ENCODE measurements around the gene CDH24. TPM values are rescaled to one million over a fixed set of nuclear protein-coding genes. Genes with fewer than 3 reads are reported as not detected.

The CDH24 gene
- total and polyA plus RNA-seq, 2 of the 13 experiments (the other 11 are each of a cell fraction or from before 2014, with no cell fraction given) = 0.69 to 0.99 TPM

DNA sequence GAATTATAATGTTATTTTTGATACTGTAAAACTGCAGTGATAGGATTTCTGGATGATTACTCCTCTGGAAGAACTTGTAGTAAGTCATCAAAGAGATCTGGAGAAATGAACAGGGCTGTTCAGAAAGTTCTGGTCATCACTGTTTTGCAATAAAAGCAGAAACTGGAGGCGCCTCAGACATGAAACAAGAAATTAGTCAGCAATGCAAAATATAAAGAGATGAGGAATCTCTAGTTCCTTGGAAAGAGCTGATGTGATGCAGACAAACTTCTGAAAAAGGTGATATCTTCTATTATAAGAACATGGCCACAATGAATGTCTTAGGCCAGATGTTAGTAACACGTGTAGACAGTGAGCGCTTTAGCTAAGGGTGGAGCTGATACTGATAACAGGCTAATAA lies 28.1 kb upstream of the CDH24 start:
- no peak overlapping the region for H3K27ac ChIP-seq (ENCODE audit: extremely low read length, insufficient read depth, low read length)
- H3K9ac ChIP-seq (ENCODE audit: insufficient read depth, low read depth, low read length) = no peak overlapping the region
- WGBS (ENCODE audit: low lambda C conversion rate) = 95% methylated on average over 3 of the region's 3 CpGs
- in situ Hi-C loops (cut with HindIII; ENCODE audit: extremely low pct_ligation_motif_present, low pct_unique_long_range_greater_than_20kb) (no loop called here), intact Hi-C loops (cut with micrococcal nuclease; ENCODE audit: unreplicated experiment) (no loop called here)
- ATAC-seq = no peak
- no peak for DNase-seq (ENCODE audit: low spot score)
- H3K4me3 ChIP-seq (replicated peaks in 1 of 3; ENCODE audit: insufficient read depth in 1 of 3, low read depth in 2 of 3, low read length in 3 of 3) = no peak overlapping the region
- H3K79me2 ChIP-seq (ENCODE audit: insufficient read depth, low read length) = peaks cover 10% of the 10 kb centered on the region
- no peaks in the 10 kb centered on the region for H3K9me3 ChIP-seq (ENCODE audit: low read length)
- H3K4me2 ChIP-seq (ENCODE audit: low read depth, low read length) = no peak overlapping the region
- no peaks in the 10 kb centered on the region for H3K27me3 ChIP-seq (ENCODE audit: control insufficient read depth in 1 of 2, insufficient read depth in 2 of 2, low read length in 2 of 2)
- peaks cover 5% of the 10 kb centered on the region; the same call in 1 of the 2 replicates for H4K20me1 ChIP-seq (ENCODE audit: insufficient read depth, low read length)
- H3K4me1 ChIP-seq (ENCODE audit: insufficient read depth, low read length) = no peaks in the 10 kb centered on the region
- TF ChIP-seq SRSF9 (IDR thresholded peaks at IDR 0.05; ENCODE audit: borderline replicate concordance, insufficient read depth, low read depth, low read length, poor library complexity, severe bottlenecking) (no peak), ZNF839 (CRISPR knock-in tag; IDR thresholded peaks at IDR 0.05; ENCODE audit: borderline replicate concordance) (no peak), PRMT3 (CRISPR knock-in tag; IDR thresholded peaks at IDR 0.05; ENCODE audit: borderline replicate concordance, low read depth) (no peak), ZNF564 (CRISPR knock-in tag; IDR thresholded peaks at IDR 0.05) (no peak), ZNF230 (CRISPR knock-in tag; IDR thresholded peaks at IDR 0.05) (no peak), ZEB1 (IDR thresholded peaks at IDR 0.05; ENCODE audit: insufficient replicate concordance, low read depth) (no peak), LCORL (IDR thresholded peaks at IDR 0.05) (no peak), LCORL (CRISPR knock-in tag; IDR thresholded peaks at IDR 0.05) (no peak), ZBTB38 (CRISPR knock-in tag; IDR thresholded peaks at IDR 0.05) (no peak), ZNF30 (CRISPR knock-in tag; IDR thresholded peaks at IDR 0.05) (no peak), KLF13 (CRISPR knock-in tag; IDR thresholded peaks at IDR 0.05) (no peak), ZNF772 (CRISPR knock-in tag; IDR thresholded peaks at IDR 0.05) (no peak), ZC3H13 (CRISPR knock-in tag; IDR thresholded peaks at IDR 0.05) (no peak), ARNTL (CRISPR knock-in tag; IDR thresholded peaks at IDR 0.05) (no peak), DNMT3B (CRISPR knock-in tag; conservative IDR thresholded peaks at IDR 0.05) (no peak), YEATS4 (CRISPR knock-in tag; IDR thresholded peaks at IDR 0.05; ENCODE audit: borderline replicate concordance) (no peak), BORCS8-MEF2B (CRISPR knock-in tag; IDR thresholded peaks at IDR 0.05) (no peak)
- TF ChIP-seq, protein P1, sequence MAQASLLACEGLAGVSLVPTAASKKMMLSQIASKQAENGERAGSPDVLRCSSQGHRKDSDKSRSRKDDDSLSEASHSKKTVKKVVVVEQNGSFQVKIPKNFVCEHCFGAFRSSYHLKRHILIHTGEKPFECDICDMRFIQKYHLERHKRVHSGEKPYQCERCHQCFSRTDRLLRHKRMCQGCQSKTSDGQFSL (CRISPR knock-in tag; IDR thresholded peaks at IDR 0.05) = no peak
- TF ChIP-seq, protein P2, sequence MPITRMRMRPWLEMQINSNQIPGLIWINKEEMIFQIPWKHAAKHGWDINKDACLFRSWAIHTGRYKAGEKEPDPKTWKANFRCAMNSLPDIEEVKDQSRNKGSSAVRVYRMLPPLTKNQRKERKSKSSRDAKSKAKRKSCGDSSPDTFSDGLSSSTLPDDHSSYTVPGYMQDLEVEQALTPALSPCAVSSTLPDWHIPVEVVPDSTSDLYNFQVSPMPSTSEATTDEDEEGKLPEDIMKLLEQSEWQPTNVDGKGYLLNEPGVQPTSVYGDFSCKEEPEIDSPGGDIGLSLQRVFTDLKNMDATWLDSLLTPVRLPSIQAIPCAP (CRISPR knock-in tag; IDR thresholded peaks at IDR 0.05; ENCODE audit: low read depth) = no peak
- TF ChIP-seq, protein P3, sequence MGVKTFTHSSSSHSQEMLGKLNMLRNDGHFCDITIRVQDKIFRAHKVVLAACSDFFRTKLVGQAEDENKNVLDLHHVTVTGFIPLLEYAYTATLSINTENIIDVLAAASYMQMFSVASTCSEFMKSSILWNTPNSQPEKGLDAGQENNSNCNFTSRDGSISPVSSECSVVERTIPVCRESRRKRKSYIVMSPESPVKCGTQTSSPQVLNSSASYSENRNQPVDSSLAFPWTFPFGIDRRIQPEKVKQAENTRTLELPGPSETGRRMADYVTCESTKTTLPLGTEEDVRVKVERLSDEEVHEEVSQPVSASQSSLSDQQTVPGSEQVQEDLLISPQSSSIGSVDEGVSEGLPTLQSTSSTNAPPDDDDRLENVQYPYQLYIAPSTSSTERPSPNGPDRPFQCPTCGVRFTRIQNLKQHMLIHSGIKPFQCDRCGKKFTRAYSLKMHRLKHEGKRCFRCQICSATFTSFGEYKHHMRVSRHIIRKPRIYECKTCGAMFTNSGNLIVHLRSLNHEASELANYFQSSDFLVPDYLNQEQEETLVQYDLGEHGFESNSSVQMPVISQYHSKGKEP (CRISPR knock-in tag; IDR thresholded peaks at IDR 0.05) = no peak
- TF ChIP-seq, protein P4, sequence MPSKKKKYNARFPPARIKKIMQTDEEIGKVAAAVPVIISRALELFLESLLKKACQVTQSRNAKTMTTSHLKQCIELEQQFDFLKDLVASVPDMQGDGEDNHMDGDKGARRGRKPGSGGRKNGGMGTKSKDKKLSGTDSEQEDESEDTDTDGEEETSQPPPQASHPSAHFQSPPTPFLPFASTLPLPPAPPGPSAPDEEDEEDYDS (CRISPR knock-in tag; IDR thresholded peaks at IDR 0.05) = no peak
- ChIA-PET POLR2A (interaction anchor here (1.8 to 5.2 kb wide), 2 partner anchors 10 to 13 kb away, joined by 7 to 51 read pairs; partner anchors contain the start of genes ACIN1 and C14orf119), CTCF (ENCODE audit: low intra/inter-chr PET ratio, low total read pairs) (no interaction called here)
- FAIRE-seq = no peak
- no peak overlapping the region for H2AFZ ChIP-seq (ENCODE audit: low read length)
- BruUV-seq (replicated peaks) = no TSS peak
- peaks cover 52 to 98% of the 10 kb centered on the region in 2 experiments for H3K36me3 ChIP-seq (replicated peaks in 1 of 2; ENCODE audit: control insufficient read depth in 1 of 2, insufficient read depth in 2 of 2, low read length in 2 of 2)
